HG03196 (cell line): ENCODE data around the gene TTLL12.

Experiments used
- ATAC-seq: cut with Tn5 transposase; IDR thresholded peaks from one replicate; pipeline ENCODE4 v1.9.1; 2021; ENCODE audit not compliant: unreplicated experiment

The TTLL12 gene

GRCh38 chr22:43186272-43187170 is at the start of gene TTLL12:
TTLL12 (minus strand) TSS chr22:43187134; CDS start chr22:43187069, 65 bp downstream.
- ATAC-seq = peak; percentile 56

- ATAC-seq = no peak
Measured at GRCh38 chr22:43235445-43236409, 48.8 kb upstream of the TTLL12 start.

- ATAC-seq = no peak
Measured at GRCh38 chr22:43234264-43234988, 47.5 kb upstream of the TTLL12 start.

GRCh38 chr22:43233529-43233928 is 46.6 kb upstream of the TTLL12 start:
- ATAC-seq = no peak

GRCh38 chr22:43232445-43232844 is 45.5 kb upstream of the TTLL12 start:
- ATAC-seq = no peak

- no peak for ATAC-seq
Measured at GRCh38 chr22:43231724-43232034, 44.7 kb upstream of the TTLL12 start.

- ATAC-seq = no peak
Measured at GRCh38 chr22:43230971-43231723, 44.2 kb upstream of the TTLL12 start.

GRCh38 chr22:43230571-43230970 is 43.6 kb upstream of the TTLL12 start:
- ATAC-seq = no peak

GRCh38 chr22:43228863-43229262 is 41.9 kb upstream of the TTLL12 start:
- no peak for ATAC-seq

GRCh38 chr22:43228330-43228729 is 41.4 kb upstream of the TTLL12 start:
- no peak for ATAC-seq

GRCh38 chr22:43227239-43227630 is 40.3 kb upstream of the TTLL12 start:
- ATAC-seq = no peak

GRCh38 chr22:43226377-43227238 is 39.7 kb upstream of the TTLL12 start:
- ATAC-seq = no peak

GRCh38 chr22:43225609-43226008 is 38.7 kb upstream of the TTLL12 start:
- no peak for ATAC-seq

GRCh38 chr22:43222987-43223386 is 36.1 kb upstream of the TTLL12 start:
- no peak for ATAC-seq

GRCh38 chr22:43222262-43222661 is 35.3 kb upstream of the TTLL12 start:
- no peak for ATAC-seq

- no peak for ATAC-seq
Measured at GRCh38 chr22:43220625-43221380, 33.9 kb upstream of the TTLL12 start.

- no peak for ATAC-seq
Measured at GRCh38 chr22:43218786-43219185, 31.9 kb upstream of the TTLL12 start.

- ATAC-seq = no peak
Measured at GRCh38 chr22:43217285-43218030, 30.5 kb upstream of the TTLL12 start.
